Suprapubic skin (tissue), 4 donors: Measurements from ENCODE around the gene PAIP2.

Source experiments
- POLR2A ChIP-seq, 2 donors: fragments of 450-650 bp; IDR thresholded peaks; one replicate each; pipeline ENCODE4 v1.6.1; 2017; ENCODE audit warnings: antibody characterized with exemption in 2 of 2, mild to moderate bottlenecking in 2 of 2, moderate library complexity in 2 of 2
- POLR2AphosphoS5 ChIP-seq, 3 donors: sonication (generic); formaldehyde crosslinking; IDR thresholded peaks; one replicate each; pipeline ENCODE4 v1.6.1; 2017; ENCODE audit warnings: antibody characterized with exemption in 3 of 3
- TF ChIP-seq, protein P1 (sequence below), 2 donors: fragments of 200-600 bp in 1 of 2; fragments of 450-650 bp in 1 of 2; sonication (generic) in 1 of 2; IDR thresholded peaks; one replicate each; pipeline ENCODE4 v1.5.1; 2016 to 2019; ENCODE audit warnings: antibody characterized with exemption in 2 of 2, mild to moderate bottlenecking in 1 of 2, moderate library complexity in 1 of 2

DNA sequence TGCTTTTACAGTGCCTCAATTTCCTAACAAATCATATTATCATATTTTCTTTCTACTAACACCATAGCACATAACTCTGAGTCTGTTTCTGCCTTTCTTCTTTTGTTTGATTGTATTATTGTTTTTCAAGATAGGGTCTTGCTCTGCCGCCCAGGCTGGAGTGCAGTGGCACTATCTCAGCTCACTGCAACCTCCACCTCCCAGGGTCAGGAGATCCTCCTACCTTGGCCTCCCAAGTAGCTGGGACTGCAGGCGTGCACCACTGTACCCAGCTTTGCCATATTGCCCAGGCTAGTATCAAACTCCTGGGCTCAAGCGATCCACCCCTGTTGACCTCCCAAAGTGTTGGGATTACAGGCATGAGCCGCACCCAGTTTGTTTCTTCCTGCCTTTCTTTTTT is 18.7 kb downstream of the PAIP2 start:
- TF ChIP-seq, protein P1, sequence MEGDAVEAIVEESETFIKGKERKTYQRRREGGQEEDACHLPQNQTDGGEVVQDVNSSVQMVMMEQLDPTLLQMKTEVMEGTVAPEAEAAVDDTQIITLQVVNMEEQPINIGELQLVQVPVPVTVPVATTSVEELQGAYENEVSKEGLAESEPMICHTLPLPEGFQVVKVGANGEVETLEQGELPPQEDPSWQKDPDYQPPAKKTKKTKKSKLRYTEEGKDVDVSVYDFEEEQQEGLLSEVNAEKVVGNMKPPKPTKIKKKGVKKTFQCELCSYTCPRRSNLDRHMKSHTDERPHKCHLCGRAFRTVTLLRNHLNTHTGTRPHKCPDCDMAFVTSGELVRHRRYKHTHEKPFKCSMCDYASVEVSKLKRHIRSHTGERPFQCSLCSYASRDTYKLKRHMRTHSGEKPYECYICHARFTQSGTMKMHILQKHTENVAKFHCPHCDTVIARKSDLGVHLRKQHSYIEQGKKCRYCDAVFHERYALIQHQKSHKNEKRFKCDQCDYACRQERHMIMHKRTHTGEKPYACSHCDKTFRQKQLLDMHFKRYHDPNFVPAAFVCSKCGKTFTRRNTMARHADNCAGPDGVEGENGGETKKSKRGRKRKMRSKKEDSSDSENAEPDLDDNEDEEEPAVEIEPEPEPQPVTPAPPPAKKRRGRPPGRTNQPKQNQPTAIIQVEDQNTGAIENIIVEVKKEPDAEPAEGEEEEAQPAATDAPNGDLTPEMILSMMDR (IDR thresholded peaks at IDR 0.05) = no peak
- TF ChIP-seq POLR2A (IDR thresholded peaks at IDR 0.05) = no peak
- TF ChIP-seq POLR2AphosphoS5 (IDR thresholded peaks at IDR 0.05) = no peak
